B cell (primary cell): ENCODE results near the gene FAM168B. TPM values are rescaled to one million over a fixed set of nuclear protein-coding genes. Genes with fewer than 3 reads are reported as not detected.

Experiments
- ATAC-seq: fragments of 200-7000 bp; cut with Tn5 transposase; one replicate; pipeline ENCODE4 v1.10.0; 2021; ENCODE audit warnings: low read depth, mild to moderate bottlenecking, moderate number of reproducible peaks, moderate library complexity
- CTCF ChIA-PET: fragments of 350-600 bp; sonication (Branson Sonifier 250); formaldehyde crosslinking; loops from one replicate; lab custom pipeline; 2021; ENCODE audit warnings: antibody characterized with exemption, inconsistent platforms; lab: Charles Lee
- POLR2A ChIA-PET: fragments of 350-600 bp; sonication (Branson Sonifier 250); formaldehyde crosslinking; loops from one replicate; lab custom pipeline; 2021; ENCODE audit warnings: antibody characterized with exemption; lab: Charles Lee
- DNase-seq: peaks from one replicate; pipeline ENCODE4 v3.0.0; 2013
- H2AFZ ChIP-seq: 2 replicates; pipeline ENCODE4 v1.6.1; 2012; ENCODE audit warnings: mild to moderate bottlenecking, low read depth, low read length; ENCODE audit not compliant: insufficient read depth, poor library complexity, severe bottlenecking
- H3K27ac ChIP-seq, 2 donors: 1 replicate in 1 of 2; 2 replicates in 1 of 2; pipeline ENCODE4 v1.5.1; 2012 to 2013; ENCODE audit warnings: low read length in 2 of 2, mild to moderate bottlenecking in 2 of 2, moderate library complexity in 1 of 2
- H3K27me3 ChIP-seq, 4 experiments: fragments of 200-600 bp in 1 of 4; sonication (generic) in 1 of 4; replicated peaks in 1 of 4; 1 replicate in 2 of 4; 2 replicates in 2 of 4; pipeline versions ENCODE4 v1.6.1 to v1.7.0; 2013 to 2016; ENCODE audit warnings: low read length in 3 of 4, mild to moderate bottlenecking in 2 of 4, mixed read lengths in 1 of 4, moderate library complexity in 1 of 4; ENCODE audit not compliant: insufficient read depth in 4 of 4, control insufficient read depth in 3 of 4; ENCODE audit errors: control extremely low read depth in 1 of 4
- H3K36me3 ChIP-seq, 2 experiments: replicated peaks in 1 of 2; 1 replicate in 1 of 2; 2 replicates in 1 of 2; pipeline versions ENCODE4 v1.6.1 to v1.7.1; 2013; ENCODE audit warnings: low read length in 1 of 2; ENCODE audit not compliant: insufficient read depth in 2 of 2, control insufficient read depth in 1 of 2; ENCODE audit errors: control extremely low read depth in 1 of 2, extremely low read depth in 1 of 2
- H3K4me1 ChIP-seq, 2 donors: fragments of 200-600 bp in 1 of 2; sonication (generic) in 1 of 2; 1 replicate in 1 of 2; 2 replicates in 1 of 2; pipeline versions ENCODE4 v1.5.1 to v1.6.1; 2013 to 2017; ENCODE audit warnings: low read length in 2 of 2; ENCODE audit not compliant: control insufficient read depth in 2 of 2, insufficient read depth in 2 of 2
- H3K4me2 ChIP-seq: replicated peaks from 2 replicates; pipeline ENCODE3; 2012; ENCODE audit warnings: mild to moderate bottlenecking, low read depth, low read length; ENCODE audit not compliant: poor library complexity, severe bottlenecking
- H3K4me3 ChIP-seq, 5 experiments: fragments of 200-600 bp in 1 of 5; sonication (generic) in 1 of 5; 1 replicate in 3 of 5; 2 replicates in 2 of 5; pipeline versions ENCODE4 v1.5.1 to v1.7.0; 2011 to 2016; ENCODE audit warnings: low read length in 4 of 5, mild to moderate bottlenecking in 4 of 5, low read depth in 2 of 5, control low read depth in 1 of 5, moderate library complexity in 1 of 5; ENCODE audit not compliant: insufficient read depth in 1 of 5; ENCODE audit errors: control extremely low read depth in 1 of 5, extremely low read depth in 1 of 5
- H3K79me2 ChIP-seq: fragments of 200-600 bp; sonication (generic); one replicate; pipeline ENCODE4 v1.6.0; 2016; ENCODE audit warnings: low read length; ENCODE audit not compliant: control insufficient read depth, insufficient read depth
- H3K9ac ChIP-seq: fragments of 200-600 bp; sonication (generic); 2 replicates; pipeline ENCODE4 v1.6.1; 2017; ENCODE audit warnings: mild to moderate bottlenecking, low read length, moderate library complexity
- H3K9me3 ChIP-seq, 3 donors: one replicate each; pipeline versions ENCODE4 v1.6.1 to v1.7.1; 2013; ENCODE audit warnings: low read length in 2 of 3; ENCODE audit not compliant: control insufficient read depth in 2 of 3, insufficient read depth in 1 of 3; ENCODE audit errors: control extremely low read depth in 1 of 3
- H4K20me1 ChIP-seq: 2 replicates; pipeline ENCODE4 v1.6.0; 2012; ENCODE audit warnings: mild to moderate bottlenecking, low read length; ENCODE audit not compliant: insufficient read depth, control insufficient read depth, poor library complexity, severe bottlenecking
- H3K27ac Mint-ChIP-seq: one replicate; pipeline ENCODE4 v1.8.0; 2021; ENCODE audit warnings: mixed read lengths
- H3K27me3 Mint-ChIP-seq: one replicate; pipeline ENCODE4 v1.8.0; 2021; ENCODE audit warnings: mixed read lengths
- H3K4me1 Mint-ChIP-seq: one replicate; pipeline ENCODE4 v1.8.0; 2021; ENCODE audit warnings: mixed read lengths
- H3K4me3 Mint-ChIP-seq: one replicate; pipeline ENCODE4 v1.8.0; 2021; ENCODE audit warnings: mixed read lengths
- H3K9me3 Mint-ChIP-seq: one replicate; pipeline ENCODE4 v1.8.0; 2022; ENCODE audit warnings: mixed read lengths; ENCODE audit not compliant: insufficient read depth
- CTCF ChIP-seq: fragments of 200-600 bp; IDR thresholded peaks from one replicate; pipeline ENCODE4 v1.8.0; 2022; ENCODE audit warnings: antibody characterized with exemption, mild to moderate bottlenecking
- EZH2 ChIP-seq: IDR thresholded peaks from 2 replicates; pipeline ENCODE4 v1.6.1; 2012; ENCODE audit warnings: borderline replicate concordance, low read depth, mild to moderate bottlenecking, moderate library complexity, low read length; ENCODE audit not compliant: insufficient read depth, poor library complexity, severe bottlenecking
- WGBS: methylation state at CpG from one replicate; pipeline ENCODE4 v1.1.5; 2013; ENCODE audit warnings: missing lambda C conversion rate; ENCODE audit not compliant: insufficient coverage; 5-methylcytosine and 5-hydroxymethylcytosine counted together
- intact Hi-C: fragments of 100-400 bp; cut with micrococcal nuclease; formaldehyde crosslinking; loops from one replicate; pipeline ENCODE4 v1.10.0; 2022
- polyA plus RNA-seq: library from polyadenylated mRNA; depleted of rRNA; stranded (reverse); fragments of >200 nt; gene quantifications from 2 replicates; pipeline ENCODE4 v1.2.3, GENCODE V29; 2012
- total RNA-seq, 2 donors: library from RNA; stranded (reverse); fragments of 120-200 nt in 1 of 2; gene quantifications; 1 replicate in 1 of 2; 2 replicates in 1 of 2; pipeline versions ENCODE4 v1.2.3 to v1.2.4, GENCODE V29; 2013 to 2022

The FAM168B gene
- total and polyA plus RNA-seq, 2 donors (not counting 1 experiment from before 2014, with no cell fraction given), result 38.6 to 70.5 TPM

GRCh38 chr2:131035112-131035825 lies 58.0 kb downstream of the FAM168B start:
- Mint-ChIP-seq H3K4me3 (no peak overlapping the region), H3K27ac (no peak overlapping the region)

More at GRCh38 chr2:131035112-131035825, 58.0 kb downstream of the FAM168B start:
- H3K4me1 ChIP-seq, result peaks cover 3 to 4% of the 10 kb centered on the region in 2 donors
- ChIA-PET POLR2A (no interaction called here), CTCF (no interaction called here)
- no peaks in the 10 kb centered on the region for H3K79me2 ChIP-seq
- ATAC-seq (no peak), DNase-seq (no peak)
- H3K27me3 ChIP-seq, result peaks cover 0 to 39% (median 2%) of the 10 kb centered on the region in 4 experiments
- H2AFZ ChIP-seq, result no peak overlapping the region
- Mint-ChIP-seq H3K27me3 (peaks cover 22% of the 10 kb centered on the region), H3K4me1 (peaks cover 4% of the 10 kb centered on the region), H3K9me3 (no peaks in the 10 kb centered on the region)
- WGBS, result 11% methylated on average over 56 of the region's 65 CpGs
- H3K9ac ChIP-seq, result no peak overlapping the region
- H4K20me1 ChIP-seq, result no peaks in the 10 kb centered on the region
- H3K36me3 ChIP-seq, result no peaks in the 10 kb centered on the region
- TF ChIP-seq EZH2 (no peak), CTCF (no peak)
- intact Hi-C loops, result no loop called here
- no peak overlapping the region for H3K27ac ChIP-seq
- H3K4me2 ChIP-seq, result no peak overlapping the region
- no peak overlapping the region for H3K4me3 ChIP-seq
- no peaks in the 10 kb centered on the region for H3K9me3 ChIP-seq
